Gastrocnemius medialis (tissue), 4 donors: ENCODE results near the gene PRKCE.

Experiments used
- CTCF ChIP-seq, 5 experiments: fragments of 450-650 bp in 3 of 5; fragments of 200-600 bp in 2 of 5; sonication (generic) in 2 of 5; IDR thresholded peaks in 4 of 5; conservative IDR thresholded peaks in 1 of 5; 1 replicate in 4 of 5; 2 replicates in 1 of 5; pipeline ENCODE4 v1.5.1; 2016 to 2019; ENCODE audit warnings: antibody characterized with exemption in 5 of 5, mild to moderate bottlenecking in 3 of 5, moderate library complexity in 3 of 5
- POLR2A ChIP-seq, 2 donors: fragments of 450-650 bp; IDR thresholded peaks; one replicate each; pipeline ENCODE4 v1.6.1; 2017; ENCODE audit warnings: antibody characterized with exemption in 2 of 2, mild to moderate bottlenecking in 2 of 2, moderate library complexity in 2 of 2

GRCh38 chr2:45710468-45710867, 59.0 kb downstream of the PRKCE start:
- TF ChIP-seq CTCF (IDR thresholded peaks at IDR 0.05 in 4 of 5, conservative IDR thresholded peaks at IDR 0.05 in 1 of 5): no peak
- TF ChIP-seq POLR2A (IDR thresholded peaks at IDR 0.05): no peak
